T-helper 9 cell (primary cell): ENCODE results near the gene ZNF791.
"Not testable (repeated sequence)": the region's sequence is repeated elsewhere in the genome, so short reads cannot be mapped to it uniquely, and the experiment has no call there.

Experiments
- DNase-seq: peaks from one replicate; pipeline ENCODE4 v3.0.0-alpha.2; 2020

Gene ZNF791

GRCh38 chr19:12668346-12668745 is 57.6 kb downstream of the ZNF791 start:
- DNase-seq: no peak

- peak; percentile 64 for DNase-seq
Measured at GRCh38 chr19:12668932-12669269, 58.2 kb downstream of the ZNF791 start.

GRCh38 chr19:12669270-12670158 is 58.8 kb downstream of the ZNF791 start:
- peak; percentile 67 for DNase-seq

- DNase-seq: no peak
Measured at GRCh38 chr19:12670159-12670928, 59.6 kb downstream of the ZNF791 start.

GRCh38 chr19:12672744-12673143 is 62.0 kb downstream of the ZNF791 start:
- DNase-seq: no peak

GRCh38 chr19:12675399-12675798 is 64.7 kb downstream of the ZNF791 start:
- DNase-seq: no peak

- no peak for DNase-seq
Measured at GRCh38 chr19:12675940-12676339, 65.2 kb downstream of the ZNF791 start.

- DNase-seq: peak; percentile 84
Measured at GRCh38 chr19:12676384-12676792, 65.7 kb downstream of the ZNF791 start.

- DNase-seq: no peak
Measured at GRCh38 chr19:12676928-12677327, 66.2 kb downstream of the ZNF791 start.

- DNase-seq: not testable (repeated sequence)
Measured at GRCh38 chr19:12678039-12678438, 67.3 kb downstream of the ZNF791 start.

- no peak for DNase-seq
Measured at GRCh38 chr19:12680034-12680433, 69.3 kb downstream of the ZNF791 start.

- DNase-seq: peak; percentile 80
Measured at GRCh38 chr19:12681074-12681987, 70.6 kb downstream of the ZNF791 start, which contains the start of gene DHPS. DHPS (minus strand) TSS chr19:12681880; CDS start chr19:12681766, 114 bp downstream.
